Esophagus muscularis mucosa (tissue), 4 donors: ENCODE measurements around the gene SREBF1. TPM values are rescaled to one million over a fixed set of nuclear protein-coding genes. Genes with fewer than 3 reads are reported as not detected.

Experiments
- DNase-seq: peaks from one replicate; pipeline ENCODE4 v3.0.0-alpha.2; 2017; ENCODE audit errors: extremely low spot score
- H3K27ac ChIP-seq, 4 donors: fragments of 200-600 bp; sonication (generic); replicated peaks in 1 of 4; 1 replicate in 3 of 4; 2 replicates in 1 of 4; pipeline ENCODE4 v1.5.1; 2016 to 2019; ENCODE audit warnings: mild to moderate bottlenecking in 1 of 4
- H3K27me3 ChIP-seq, 4 donors: fragments of 200-600 bp; sonication (generic); one replicate each; pipeline versions ENCODE4 v1.5.1 to v1.6.0; 2016 to 2019
- H3K36me3 ChIP-seq, 4 donors: fragments of 200-600 bp; sonication (generic); one replicate each; pipeline ENCODE4 v1.5.1; 2016 to 2019
- H3K4me1 ChIP-seq, 4 donors: fragments of 200-600 bp; sonication (generic); one replicate each; pipeline ENCODE4 v1.5.1; 2016 to 2019
- H3K4me3 ChIP-seq, 4 donors: fragments of 200-600 bp; sonication (generic); 1 replicate in 2 of 4; 2 replicates in 2 of 4; pipeline ENCODE4 v1.5.1; 2016 to 2019; ENCODE audit warnings: mild to moderate bottlenecking in 4 of 4, moderate library complexity in 1 of 4
- H3K9me3 ChIP-seq, 4 donors: fragments of 200-600 bp; sonication (generic); 1 replicate in 3 of 4; 2 replicates in 1 of 4; pipeline ENCODE4 v1.5.1; 2016 to 2019
- EP300 ChIP-seq: sonication (generic); formaldehyde crosslinking; IDR thresholded peaks from one replicate; pipeline ENCODE4 v1.6.1; 2017; ENCODE audit warnings: antibody characterized with exemption
- POLR2A ChIP-seq: fragments of 450-650 bp; IDR thresholded peaks from one replicate; pipeline ENCODE4 v1.6.1; 2017; ENCODE audit warnings: antibody characterized with exemption, moderate library complexity, mild to moderate bottlenecking, low read depth
- POLR2AphosphoS5 ChIP-seq, 2 donors: sonication (generic); formaldehyde crosslinking; IDR thresholded peaks; one replicate each; pipeline ENCODE4 v1.6.1; 2017; ENCODE audit warnings: antibody characterized with exemption in 2 of 2
- WGBS: methylation state at CpG from one replicate; pipeline ENCODE4 v1.1.5; 2018; 5-methylcytosine and 5-hydroxymethylcytosine counted together
- intact Hi-C: fragments of 100-400 bp; cut with DNase I; formaldehyde crosslinking; loops from one replicate; pipeline ENCODE4 v1.15.1; 2023
- total RNA-seq, 4 donors: library from RNA; depleted of rRNA; stranded (reverse); fragments of >200 nt; gene quantifications; one replicate each; pipeline versions ENCODE4 v1.1.0 to v1.2.1, GENCODE V29; 2016
- TF ChIP-seq, protein P1 (sequence below), 3 experiments: fragments of 200-600 bp in 2 of 3; fragments of 450-650 bp in 1 of 3; sonication (generic) in 2 of 3; IDR thresholded peaks; one replicate each; pipeline ENCODE4 v1.5.1; 2017 to 2019; ENCODE audit warnings: antibody characterized with exemption in 3 of 3, mild to moderate bottlenecking in 2 of 3, moderate library complexity in 1 of 3

The SREBF1 gene
- total RNA-seq, 4 donors from 2014 or later: 28.1 to 62.6 (median 39.7) TPM

DNA sequence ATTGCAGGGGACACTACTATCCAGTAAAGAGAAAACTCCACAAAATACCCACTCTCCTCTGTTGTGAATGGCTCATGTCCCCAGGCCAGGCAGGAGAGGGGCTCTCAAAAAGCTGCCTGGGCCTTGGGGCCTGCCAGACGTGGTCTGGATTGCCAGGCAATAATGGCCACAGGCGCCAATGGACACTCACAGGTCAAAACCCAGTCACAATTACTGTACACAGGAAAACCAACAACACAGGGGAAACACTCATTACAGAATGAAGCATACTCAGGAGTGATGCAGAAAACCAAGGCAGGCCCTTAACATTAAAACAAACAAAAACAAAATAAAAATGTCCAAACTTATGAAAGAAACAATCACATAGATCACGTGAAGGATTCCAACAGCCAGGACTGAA lies 35.1 kb upstream of the SREBF1 start:
- Histone ChIP-seq H3K27ac (no peak overlapping the region), H3K36me3 (peaks cover 0 to 24% (median 13%) of the 10 kb centered on the region in 4 donors), H3K27me3 (no peaks in the 10 kb centered on the region), H3K4me3 (no peak overlapping the region), H3K9me3 (no peaks in the 10 kb centered on the region), H3K4me1 (peaks cover 45 to 79% (median 63%) of the 10 kb centered on the region in 4 donors)
- 91% methylated on average over 3 of the region's 3 CpGs for WGBS
- intact Hi-C loops: no loop called here
- DNase-seq: no peak
- TF ChIP-seq POLR2AphosphoS5 (IDR thresholded peaks at IDR 0.05) (no peak), POLR2A (no peak), EP300 (no peak)
- TF ChIP-seq, protein P1, sequence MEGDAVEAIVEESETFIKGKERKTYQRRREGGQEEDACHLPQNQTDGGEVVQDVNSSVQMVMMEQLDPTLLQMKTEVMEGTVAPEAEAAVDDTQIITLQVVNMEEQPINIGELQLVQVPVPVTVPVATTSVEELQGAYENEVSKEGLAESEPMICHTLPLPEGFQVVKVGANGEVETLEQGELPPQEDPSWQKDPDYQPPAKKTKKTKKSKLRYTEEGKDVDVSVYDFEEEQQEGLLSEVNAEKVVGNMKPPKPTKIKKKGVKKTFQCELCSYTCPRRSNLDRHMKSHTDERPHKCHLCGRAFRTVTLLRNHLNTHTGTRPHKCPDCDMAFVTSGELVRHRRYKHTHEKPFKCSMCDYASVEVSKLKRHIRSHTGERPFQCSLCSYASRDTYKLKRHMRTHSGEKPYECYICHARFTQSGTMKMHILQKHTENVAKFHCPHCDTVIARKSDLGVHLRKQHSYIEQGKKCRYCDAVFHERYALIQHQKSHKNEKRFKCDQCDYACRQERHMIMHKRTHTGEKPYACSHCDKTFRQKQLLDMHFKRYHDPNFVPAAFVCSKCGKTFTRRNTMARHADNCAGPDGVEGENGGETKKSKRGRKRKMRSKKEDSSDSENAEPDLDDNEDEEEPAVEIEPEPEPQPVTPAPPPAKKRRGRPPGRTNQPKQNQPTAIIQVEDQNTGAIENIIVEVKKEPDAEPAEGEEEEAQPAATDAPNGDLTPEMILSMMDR (IDR thresholded peaks at IDR 0.05): no peak

DNA sequence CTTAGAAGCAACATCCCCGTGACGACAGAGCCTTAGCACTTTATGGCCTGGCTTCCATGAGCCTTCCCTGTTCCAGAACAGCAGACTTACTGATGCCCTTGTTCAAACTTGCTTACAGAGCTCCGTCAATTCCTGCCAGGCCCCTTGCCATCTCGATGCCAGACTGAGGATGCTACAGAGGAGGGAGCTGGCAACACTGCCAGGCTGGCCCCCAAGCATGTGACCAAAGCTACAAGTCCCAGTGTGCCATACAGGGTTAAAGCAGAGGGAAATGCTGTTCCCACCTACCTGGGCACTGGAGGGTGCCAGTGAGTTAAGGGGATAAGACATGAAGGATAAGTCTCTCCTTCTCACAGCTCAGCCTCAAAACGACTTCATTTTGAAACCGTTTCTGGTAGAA lies 33.5 kb upstream of the SREBF1 start:
- peaks cover 29 to 62% (median 47%) of the 10 kb centered on the region in 4 donors for H3K4me1 ChIP-seq
- H3K27ac ChIP-seq: peak overlapping the region; percentile 15 to 69 (median 48)
- H3K4me3 ChIP-seq: no peak overlapping the region
- no peaks in the 10 kb centered on the region for H3K27me3 ChIP-seq
- intact Hi-C loops: no loop called here
- TF ChIP-seq POLR2A (no peak), POLR2AphosphoS5 (IDR thresholded peaks at IDR 0.05) (no peak), EP300 (no peak)
- TF ChIP-seq, protein P1 (IDR thresholded peaks at IDR 0.05): no peak
- WGBS: 74% methylated on average over 6 of the region's 6 CpGs
- H3K9me3 ChIP-seq: no peaks in the 10 kb centered on the region
- no peak for DNase-seq
- H3K36me3 ChIP-seq: peaks cover 0 to 30% (median 22%) of the 10 kb centered on the region in 4 donors

DNA sequence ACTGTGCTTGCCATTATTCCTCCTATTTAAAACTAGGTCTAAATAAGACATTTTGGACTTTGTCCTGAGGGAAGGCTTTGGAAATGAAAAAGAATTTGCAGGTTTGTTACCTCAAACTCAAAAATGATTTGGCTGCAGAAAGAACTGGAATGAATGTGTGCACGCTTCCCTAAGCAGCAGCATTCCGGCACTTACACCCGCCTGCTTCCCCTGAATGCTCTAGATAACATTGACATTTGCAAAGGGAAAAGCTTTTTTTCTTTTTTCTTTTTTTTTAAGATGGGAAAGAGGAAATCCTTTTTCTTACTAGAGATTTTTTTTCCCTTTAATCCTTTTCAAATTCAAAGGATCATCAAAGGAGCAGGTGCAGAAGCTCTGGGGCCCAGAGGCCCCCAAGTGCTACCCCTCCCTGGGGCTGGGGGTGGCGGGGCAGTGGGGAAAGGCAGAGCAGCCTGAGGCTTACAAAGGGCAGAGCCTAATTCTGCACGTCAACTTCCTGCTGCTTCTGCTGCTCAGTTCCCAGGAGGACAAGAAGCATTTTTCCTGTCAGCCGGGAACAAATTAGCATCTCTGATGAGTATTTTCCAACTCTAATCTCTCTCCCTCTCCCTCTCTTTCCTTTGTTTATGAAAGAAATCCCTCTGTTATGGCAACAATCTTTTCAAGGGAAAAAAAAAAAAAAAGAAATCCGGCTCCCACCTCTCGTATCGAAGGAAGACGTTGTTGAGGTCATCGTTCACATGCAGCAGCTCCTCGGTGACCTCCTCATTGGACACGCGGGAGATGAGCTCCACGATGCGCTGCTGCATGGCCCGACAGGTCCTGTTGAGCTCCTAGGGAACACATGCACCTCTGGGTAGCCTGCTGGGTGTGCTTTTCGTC lies 32.1 kb upstream of the SREBF1 start:
- 41% methylated on average over 18 of the region's 18 CpGs for WGBS
- H3K36me3 ChIP-seq: peaks cover 0 to 30% (median 24%) of the 10 kb centered on the region in 4 donors

DNA sequence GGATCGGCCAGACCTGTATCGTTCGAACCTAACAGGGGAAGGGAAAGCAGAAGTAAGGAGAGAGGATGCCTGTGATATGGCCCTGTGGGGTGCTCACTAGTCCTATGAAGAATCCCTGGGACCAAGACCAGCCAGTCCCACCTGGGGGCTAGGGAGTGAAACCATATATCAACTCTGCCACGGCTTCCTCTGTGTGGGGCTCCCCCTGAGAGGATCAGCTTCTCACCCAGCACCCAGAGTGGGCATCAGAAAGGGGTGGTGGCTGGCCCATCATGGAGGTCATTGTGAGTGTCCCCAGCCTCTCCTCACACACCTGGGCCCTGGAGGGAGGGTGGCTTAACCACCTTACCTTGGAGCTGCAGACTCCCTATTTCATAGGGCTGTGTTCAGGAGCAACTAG lies 30.1 kb upstream of the SREBF1 start:
- intact Hi-C loops: loop anchor here (5.0 kb wide), 1 partner anchor 55 kb away; no protein-coding TSS in a partner anchor
- Histone ChIP-seq H3K4me1 (peaks cover 25 to 36% (median 26%) of the 10 kb centered on the region in 4 donors), H3K36me3 (peaks cover 0 to 44% (median 36%) of the 10 kb centered on the region in 4 donors), H3K4me3 (no peak overlapping the region), H3K27ac (no peak overlapping the region), H3K9me3 (no peaks in the 10 kb centered on the region), H3K27me3 (no peaks in the 10 kb centered on the region)
- WGBS: 93% methylated on average over 3 of the region's 4 CpGs
- no peak for DNase-seq
- TF ChIP-seq, protein P1 (IDR thresholded peaks at IDR 0.05): no peak
- TF ChIP-seq POLR2AphosphoS5 (IDR thresholded peaks at IDR 0.05) (no peak), EP300 (no peak)

More for the DNA sequence above, 32.1 kb upstream of the SREBF1 start:
- TF ChIP-seq, protein P1 (IDR thresholded peaks at IDR 0.05): no peak
- peak in 1 of 2 donors; percentile 31 for TF ChIP-seq POLR2AphosphoS5 (IDR thresholded peaks at IDR 0.05)
- no peak for TF ChIP-seq EP300
- no peak for TF ChIP-seq POLR2A
- Histone ChIP-seq H3K9me3 (no peaks in the 10 kb centered on the region), H3K27me3 (no peaks in the 10 kb centered on the region), H3K4me1 (peaks cover 28 to 51% (median 34%) of the 10 kb centered on the region in 4 donors), H3K4me3 (no peak overlapping the region), H3K27ac (peak overlapping the region; percentile 35 to 69 (median 48))
- DNase-seq: no peak
- intact Hi-C loops: loop anchor here (5.0 kb wide), 1 partner anchor 53 kb away; no protein-coding TSS in a partner anchor
